ENCODE measurements around the gene ADAM33. TPM values are rescaled to one million over a fixed set of nuclear protein-coding genes. Genes with fewer than 3 reads are reported as not detected.

ADAM33 gene
- polyA plus RNA-seq, 3 donors, result not detected

GRCh38 chr20:3647473-3647872, 34.3 kb downstream of the ADAM33 start:
- peaks cover 0 to 1% of the 10 kb centered on the region in 2 donors for H3K4me1 ChIP-seq (ENCODE audit: control insufficient read depth in 1 of 2, insufficient read depth in 2 of 2, low read length in 2 of 2)
- Mint-ChIP-seq H3K27me3 (ENCODE audit: low read depth in 3 of 3) (no peaks in the 10 kb centered on the region), H3K4me3 (no peak overlapping the region), H3K36me3 (peaks cover 77 to 80% of the 10 kb centered on the region in 2 donors), H3K9me3 (no peaks in the 10 kb centered on the region), H3K4me1 (peaks cover 4% of the 10 kb centered on the region), H3K27ac (no peak overlapping the region)
- no peak for DNase-seq
- intact Hi-C loops (cut with micrococcal nuclease), result no loop called here
- H3K36me3 ChIP-seq (replicated peaks in 1 of 2; ENCODE audit: control insufficient read depth in 1 of 2, insufficient read depth in 2 of 2, low read length in 2 of 2), result peaks cover 56 to 82% of the 10 kb centered on the region in 2 donors
- H3K4me2 ChIP-seq (replicated peaks; ENCODE audit: extremely low read depth, low read length, poor library complexity, severe bottlenecking), result no peak overlapping the region
- TF ChIP-seq, protein P1, sequence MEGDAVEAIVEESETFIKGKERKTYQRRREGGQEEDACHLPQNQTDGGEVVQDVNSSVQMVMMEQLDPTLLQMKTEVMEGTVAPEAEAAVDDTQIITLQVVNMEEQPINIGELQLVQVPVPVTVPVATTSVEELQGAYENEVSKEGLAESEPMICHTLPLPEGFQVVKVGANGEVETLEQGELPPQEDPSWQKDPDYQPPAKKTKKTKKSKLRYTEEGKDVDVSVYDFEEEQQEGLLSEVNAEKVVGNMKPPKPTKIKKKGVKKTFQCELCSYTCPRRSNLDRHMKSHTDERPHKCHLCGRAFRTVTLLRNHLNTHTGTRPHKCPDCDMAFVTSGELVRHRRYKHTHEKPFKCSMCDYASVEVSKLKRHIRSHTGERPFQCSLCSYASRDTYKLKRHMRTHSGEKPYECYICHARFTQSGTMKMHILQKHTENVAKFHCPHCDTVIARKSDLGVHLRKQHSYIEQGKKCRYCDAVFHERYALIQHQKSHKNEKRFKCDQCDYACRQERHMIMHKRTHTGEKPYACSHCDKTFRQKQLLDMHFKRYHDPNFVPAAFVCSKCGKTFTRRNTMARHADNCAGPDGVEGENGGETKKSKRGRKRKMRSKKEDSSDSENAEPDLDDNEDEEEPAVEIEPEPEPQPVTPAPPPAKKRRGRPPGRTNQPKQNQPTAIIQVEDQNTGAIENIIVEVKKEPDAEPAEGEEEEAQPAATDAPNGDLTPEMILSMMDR (IDR thresholded peaks at IDR 0.05), result no peak
- H3K27me3 ChIP-seq (ENCODE audit: control insufficient read depth in 2 of 2, insufficient read depth in 2 of 2, low read length in 2 of 2), result no peaks in the 10 kb centered on the region
- H3K4me3 ChIP-seq (replicated peaks in 1 of 3; ENCODE audit: low read depth in 2 of 3, low read length in 3 of 3), result no peak overlapping the region
- no peaks in the 10 kb centered on the region for H3K79me2 ChIP-seq (ENCODE audit: insufficient read depth, low read length)
- no peak overlapping the region for H3K9ac ChIP-seq (ENCODE audit: insufficient read depth, low read length, poor library complexity, severe bottlenecking)
- no peak overlapping the region for H3K27ac ChIP-seq (ENCODE audit: low read depth in 1 of 2, low read length in 2 of 2)
- H4K20me1 ChIP-seq (ENCODE audit: insufficient read depth, low read length), result no peaks in the 10 kb centered on the region
- H2AFZ ChIP-seq (ENCODE audit: insufficient read depth, low read depth, low read length, poor library complexity, severe bottlenecking), result no peak overlapping the region
- H3K9me3 ChIP-seq (replicated peaks in 1 of 2; ENCODE audit: control insufficient read depth in 1 of 2, insufficient read depth in 1 of 2, low read length in 2 of 2), result no peaks in the 10 kb centered on the region

DNA sequence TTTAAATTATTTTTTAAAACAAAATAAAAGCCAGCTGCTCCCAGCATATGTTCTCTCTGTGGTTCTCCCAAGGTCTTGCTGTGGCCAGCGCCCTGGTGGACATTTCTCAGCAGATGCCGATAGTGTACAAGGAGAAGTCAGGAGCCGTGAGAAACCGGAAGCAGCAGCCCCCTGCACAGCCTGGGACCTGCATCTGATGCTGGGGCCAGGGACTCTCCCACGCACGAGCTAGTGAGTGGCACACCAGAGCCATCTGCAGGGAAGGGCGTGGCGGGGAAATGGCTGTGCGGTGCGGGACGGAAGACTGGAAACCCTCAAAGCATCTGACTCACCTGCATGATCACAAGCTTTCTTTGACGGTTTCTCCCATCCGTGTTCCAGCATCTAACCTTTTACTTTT, 35.2 kb downstream of the ADAM33 start:
- H3K27me3 ChIP-seq (ENCODE audit: control insufficient read depth in 2 of 2, insufficient read depth in 2 of 2, low read length in 2 of 2), result no peaks in the 10 kb centered on the region
- peaks cover 83 to 84% of the 10 kb centered on the region in 2 donors for H3K36me3 Mint-ChIP-seq
- no peaks in the 10 kb centered on the region for H4K20me1 ChIP-seq (ENCODE audit: insufficient read depth, low read length)
- DNase-seq, result no peak
- no peaks in the 10 kb centered on the region for H3K27me3 Mint-ChIP-seq (ENCODE audit: low read depth in 3 of 3)
- H3K9me3 ChIP-seq (replicated peaks in 1 of 2; ENCODE audit: control insufficient read depth in 1 of 2, insufficient read depth in 1 of 2, low read length in 2 of 2), result no peaks in the 10 kb centered on the region
- no peaks in the 10 kb centered on the region for H3K79me2 ChIP-seq (ENCODE audit: insufficient read depth, low read length)
- H3K4me3 ChIP-seq (replicated peaks in 1 of 3; ENCODE audit: low read depth in 2 of 3, low read length in 3 of 3), result no peak overlapping the region
- intact Hi-C loops (cut with micrococcal nuclease), result no loop called here
- no peak overlapping the region for H3K27ac Mint-ChIP-seq
- no peak overlapping the region for H3K9ac ChIP-seq (ENCODE audit: insufficient read depth, low read length, poor library complexity, severe bottlenecking)
- H3K27ac ChIP-seq (ENCODE audit: low read depth in 1 of 2, low read length in 2 of 2), result no peak overlapping the region
- H3K9me3 Mint-ChIP-seq, result no peaks in the 10 kb centered on the region
- no peak overlapping the region for H3K4me3 Mint-ChIP-seq
- H2AFZ ChIP-seq (ENCODE audit: insufficient read depth, low read depth, low read length, poor library complexity, severe bottlenecking), result no peak overlapping the region
- H3K4me1 ChIP-seq (ENCODE audit: control insufficient read depth in 1 of 2, insufficient read depth in 2 of 2, low read length in 2 of 2), result no peaks in the 10 kb centered on the region
- WGBS (ENCODE audit: insufficient coverage), result 95% methylated on average over 8 of the region's 13 CpGs
- TF ChIP-seq, protein P1 (IDR thresholded peaks at IDR 0.05), result no peak
- peaks cover 56 to 89% of the 10 kb centered on the region in 2 donors for H3K36me3 ChIP-seq (replicated peaks in 1 of 2; ENCODE audit: control insufficient read depth in 1 of 2, insufficient read depth in 2 of 2, low read length in 2 of 2)
- no peaks in the 10 kb centered on the region for H3K4me1 Mint-ChIP-seq
- H3K4me2 ChIP-seq (replicated peaks; ENCODE audit: extremely low read depth, low read length, poor library complexity, severe bottlenecking), result no peak overlapping the region

All from CD14-positive monocyte (primary cell).